ENCODE results near the gene HOXD4. TPM values are rescaled to one million over a fixed set of nuclear protein-coding genes. Genes with fewer than 3 reads are reported as not detected.
A peak's percentile ranks its signal among the peaks of the same experiment; 100 is the strongest.

HOXD4 gene
- 0.22 and 1.4 TPM in 2 replicates for total RNA-seq

DNA sequence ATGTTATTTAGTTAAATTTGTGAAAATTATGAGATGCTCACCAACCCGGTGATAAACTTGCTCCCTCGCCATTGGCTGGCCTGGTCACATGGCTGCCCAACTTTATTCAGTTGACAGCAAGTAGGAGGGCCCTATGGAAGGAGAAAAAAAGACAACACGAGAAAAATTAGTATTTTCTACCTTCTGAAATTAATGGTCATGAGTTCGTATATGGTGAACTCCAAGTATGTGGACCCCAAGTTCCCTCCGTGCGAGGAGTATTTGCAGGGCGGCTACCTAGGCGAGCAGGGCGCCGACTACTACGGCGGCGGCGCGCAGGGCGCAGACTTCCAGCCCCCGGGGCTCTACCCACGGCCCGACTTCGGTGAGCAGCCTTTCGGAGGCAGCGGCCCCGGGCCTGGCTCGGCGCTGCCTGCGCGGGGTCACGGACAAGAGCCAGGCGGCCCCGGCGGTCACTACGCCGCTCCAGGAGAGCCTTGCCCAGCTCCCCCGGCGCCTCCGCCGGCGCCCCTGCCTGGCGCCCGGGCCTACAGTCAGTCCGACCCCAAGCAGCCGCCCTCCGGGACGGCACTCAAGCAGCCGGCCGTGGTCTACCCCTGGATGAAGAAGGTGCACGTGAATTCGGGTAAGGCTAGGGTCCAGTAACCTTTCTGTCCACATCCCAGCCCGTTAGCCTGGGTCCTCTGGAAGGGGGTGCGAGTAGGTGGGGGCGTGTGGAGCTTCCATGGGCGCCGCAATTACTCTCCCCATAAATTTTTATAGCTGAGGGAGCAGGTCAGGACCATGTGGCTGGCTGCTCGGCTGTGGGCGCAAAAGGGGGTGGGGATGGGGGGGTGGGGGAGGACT is at the start of gene HOXD4:
HOXD4 (plus strand) TSS at position 109 of the 846 bp plus-strand sequence; CDS start at position 193, 84 bp downstream.

DNA sequence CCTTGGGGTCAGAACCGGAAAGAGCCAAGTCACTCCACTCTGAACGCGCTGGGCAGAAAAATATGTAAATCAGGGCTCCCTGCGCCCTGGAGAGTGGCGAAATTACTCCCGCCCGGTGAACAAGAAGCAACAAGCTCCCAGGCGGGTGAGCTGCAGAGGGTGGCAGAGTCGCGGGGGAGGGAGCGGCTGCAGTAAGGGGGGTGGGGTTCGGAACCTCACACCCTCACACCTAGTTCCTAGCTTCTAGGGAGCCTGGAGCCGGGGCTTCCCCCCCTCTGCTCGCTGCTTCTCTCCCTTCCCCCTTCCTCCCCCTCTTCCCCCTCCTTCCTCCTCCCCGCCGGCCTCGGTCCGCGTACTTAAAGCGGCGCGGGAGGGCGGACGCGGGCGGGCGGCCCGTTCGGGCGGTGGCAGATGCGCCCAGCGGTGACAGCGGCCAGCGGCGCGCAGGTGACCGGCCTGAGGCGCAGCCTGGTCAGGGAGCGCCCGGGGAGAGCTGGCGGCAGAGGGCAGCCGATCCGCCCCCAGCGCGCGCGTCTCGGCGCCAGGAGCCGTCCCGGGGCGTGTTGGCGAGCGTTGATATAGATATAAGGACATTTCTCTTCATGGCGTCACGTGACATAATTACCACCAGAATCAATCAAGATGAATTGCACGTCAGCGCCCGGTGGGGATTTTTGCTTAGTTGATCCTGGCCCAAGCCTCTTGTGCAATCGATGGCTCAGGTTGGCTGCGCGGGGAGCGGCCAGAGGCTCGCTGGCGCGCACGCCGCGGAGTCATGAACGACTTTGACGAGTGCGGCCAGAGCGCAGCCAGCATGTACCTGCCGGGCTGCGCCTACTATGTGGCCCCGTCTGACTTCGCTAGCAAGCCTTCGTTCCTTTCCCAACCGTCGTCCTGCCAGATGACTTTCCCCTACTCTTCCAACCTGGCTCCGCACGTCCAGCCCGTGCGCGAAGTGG is 44.5 kb upstream of the HOXD4 start, which contains the start of gene HOXD11:
HOXD11 (plus strand) TSS at position 700 of the 959 bp plus-strand sequence; CDS start at position 776, 76 bp downstream.

DNA sequence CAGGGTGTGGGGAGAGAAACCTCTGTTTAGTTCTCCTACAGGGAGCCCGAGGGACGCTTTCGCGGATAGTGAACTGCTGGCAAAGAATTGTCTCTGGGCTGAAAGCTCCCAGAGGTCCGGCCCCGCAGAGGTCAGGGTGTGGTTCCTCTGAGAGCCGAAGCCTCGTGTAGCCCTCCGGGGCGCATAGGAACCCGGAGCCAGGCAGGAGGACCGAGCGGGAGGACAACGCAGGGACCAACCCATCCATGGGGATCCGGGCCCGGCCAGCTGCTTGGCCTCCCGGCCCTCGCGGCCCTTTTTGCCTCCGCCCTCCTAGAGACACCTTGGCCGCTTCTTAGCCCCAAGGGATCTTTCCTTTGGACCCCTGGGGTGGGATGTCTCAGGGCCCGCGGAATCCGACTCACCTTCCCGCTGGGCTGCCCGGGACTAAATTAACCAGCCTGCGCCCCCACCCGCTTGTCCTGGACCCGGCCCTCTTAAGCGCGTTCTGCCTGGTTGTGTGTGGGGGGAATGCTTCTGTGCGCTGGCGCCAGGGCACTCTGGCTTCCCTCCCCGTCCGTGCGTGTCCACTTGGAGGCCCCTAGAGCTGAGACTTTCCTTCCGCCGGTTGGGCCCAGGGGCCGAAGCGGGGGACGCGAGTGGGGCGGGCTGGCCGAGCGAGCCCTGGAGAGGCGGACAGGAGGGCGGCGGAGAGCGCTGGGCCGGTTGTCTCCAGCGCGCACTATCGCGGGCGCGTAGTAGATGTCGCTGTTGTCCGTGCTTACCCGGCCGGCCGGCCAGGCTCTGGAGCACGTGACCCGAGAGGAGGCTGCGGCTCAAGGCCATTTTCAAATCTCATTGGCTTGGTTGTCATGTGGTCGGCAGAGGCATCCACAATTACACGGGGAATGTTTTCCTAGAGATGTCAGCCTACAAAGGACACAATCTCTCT is 35.2 kb upstream of the HOXD4 start, which contains the start of gene HOXD10:
HOXD10 (plus strand) TSS at position 896 of the 931 bp plus-strand sequence. CDS start 56 bp downstream, outside the sequence.

DNA sequence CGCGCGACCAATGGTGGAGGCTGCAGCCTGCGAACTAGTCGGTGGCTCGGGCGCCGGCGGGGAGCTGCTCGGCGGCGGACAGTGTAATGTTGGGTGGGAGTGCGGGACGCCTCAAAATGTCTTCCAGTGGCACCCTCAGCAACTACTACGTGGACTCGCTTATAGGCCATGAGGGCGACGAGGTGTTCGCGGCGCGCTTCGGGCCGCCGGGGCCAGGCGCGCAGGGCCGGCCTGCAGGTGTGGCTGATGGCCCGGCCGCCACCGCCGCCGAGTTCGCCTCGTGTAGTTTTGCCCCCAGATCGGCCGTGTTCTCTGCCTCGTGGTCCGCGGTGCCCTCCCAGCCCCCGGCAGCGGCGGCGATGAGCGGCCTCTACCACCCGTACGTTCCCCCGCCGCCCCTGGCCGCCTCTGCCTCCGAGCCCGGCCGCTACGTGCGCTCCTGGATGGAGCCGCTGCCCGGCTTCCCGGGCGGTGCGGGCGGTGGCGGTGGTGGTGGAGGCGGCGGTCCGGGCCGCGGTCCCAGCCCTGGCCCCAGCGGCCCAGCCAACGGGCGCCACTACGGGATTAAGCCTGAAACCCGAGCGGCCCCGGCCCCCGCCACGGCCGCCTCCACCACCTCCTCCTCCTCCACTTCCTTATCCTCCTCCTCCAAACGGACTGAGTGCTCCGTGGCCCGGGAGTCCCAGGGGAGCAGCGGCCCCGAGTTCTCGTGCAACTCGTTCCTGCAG is 28.5 kb upstream of the HOXD4 start, which contains the start of gene HOXD9:
HOXD9 (plus strand) TSS at position 37 of the 728 bp plus-strand sequence; CDS start at position 87, 50 bp downstream.

DNA sequence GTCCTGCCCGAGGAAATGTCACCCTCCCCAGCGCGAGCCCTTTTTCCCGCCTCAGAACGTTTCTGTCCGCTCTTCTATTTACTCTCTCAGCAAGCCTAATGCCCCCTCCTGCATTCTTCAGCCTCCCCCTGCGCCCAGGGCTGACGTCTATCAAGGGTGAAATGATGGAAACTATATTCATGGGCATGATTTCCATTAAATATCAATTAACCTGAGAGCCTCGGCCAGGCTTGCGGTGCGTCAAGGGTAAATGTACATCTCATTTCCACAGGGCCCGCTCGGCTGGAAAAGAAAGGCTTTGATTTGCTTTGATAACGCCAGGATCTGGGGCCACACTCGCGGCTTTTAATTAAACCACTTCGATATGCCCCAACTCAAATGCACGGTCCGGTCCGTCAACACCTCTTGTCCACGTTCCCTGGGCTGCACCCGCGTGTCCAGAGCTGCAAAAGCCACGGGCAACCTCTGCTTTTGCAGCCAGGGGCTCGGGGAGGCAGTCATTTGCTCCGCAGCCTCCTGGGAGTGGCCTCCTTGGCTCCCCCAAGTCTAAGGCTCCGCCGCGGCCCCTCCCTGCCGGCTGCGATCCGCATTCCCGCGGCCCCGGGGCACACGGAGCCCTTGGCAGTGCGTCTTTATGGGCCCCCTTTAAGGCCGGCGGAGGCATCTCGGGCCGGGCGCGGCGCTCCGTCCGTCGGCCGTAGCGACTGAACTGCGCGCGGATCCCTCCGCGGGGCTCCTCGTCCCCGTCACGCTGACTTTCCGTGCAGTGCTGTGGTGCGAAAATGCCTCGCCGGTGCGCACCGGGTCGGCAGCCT is 22.2 kb upstream of the HOXD4 start, which contains the start of gene HOXD8:
HOXD8 (plus strand) TSS at position 724 of the 815 bp plus-strand sequence. CDS start 662 bp downstream, outside the sequence.

DNA sequence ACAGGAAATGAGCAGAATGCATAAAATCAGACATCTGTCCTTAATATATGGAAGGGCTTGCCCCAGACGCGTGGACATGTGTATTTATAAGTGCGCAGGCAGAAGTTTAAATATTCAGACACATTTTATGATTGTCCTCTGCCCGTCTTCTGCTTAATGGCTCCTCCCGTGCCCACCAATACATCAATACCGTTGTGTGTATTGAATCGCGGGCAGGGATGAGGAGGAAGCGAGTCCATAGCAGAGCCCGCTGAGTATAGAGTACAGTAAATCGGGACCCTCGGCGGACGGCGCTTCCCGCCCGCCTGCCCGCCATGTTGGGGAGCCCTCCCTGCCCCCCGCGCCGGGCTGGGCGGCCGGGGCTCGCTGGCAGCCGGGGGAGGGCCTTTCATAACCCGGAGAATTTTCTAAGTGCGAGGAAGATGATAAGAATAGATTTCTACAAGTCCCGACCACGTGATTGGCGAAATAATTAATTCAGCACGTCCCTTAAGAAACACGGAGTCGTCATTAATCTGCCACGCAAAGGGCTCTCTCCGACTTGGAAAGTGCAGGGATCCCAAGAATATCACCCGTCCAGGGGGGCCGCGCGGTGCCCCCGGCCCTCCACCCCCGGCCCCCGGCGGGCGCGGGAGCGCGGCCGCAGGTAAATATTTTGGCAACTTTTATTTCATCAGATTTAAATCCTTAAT is 5.6 kb downstream of the HOXD4 start, which contains the start of gene HOXD3:
HOXD3 (plus strand) TSS at position 501 of the 692 bp plus-strand sequence. CDS start 11,808 bp downstream, outside the sequence.

DNA sequence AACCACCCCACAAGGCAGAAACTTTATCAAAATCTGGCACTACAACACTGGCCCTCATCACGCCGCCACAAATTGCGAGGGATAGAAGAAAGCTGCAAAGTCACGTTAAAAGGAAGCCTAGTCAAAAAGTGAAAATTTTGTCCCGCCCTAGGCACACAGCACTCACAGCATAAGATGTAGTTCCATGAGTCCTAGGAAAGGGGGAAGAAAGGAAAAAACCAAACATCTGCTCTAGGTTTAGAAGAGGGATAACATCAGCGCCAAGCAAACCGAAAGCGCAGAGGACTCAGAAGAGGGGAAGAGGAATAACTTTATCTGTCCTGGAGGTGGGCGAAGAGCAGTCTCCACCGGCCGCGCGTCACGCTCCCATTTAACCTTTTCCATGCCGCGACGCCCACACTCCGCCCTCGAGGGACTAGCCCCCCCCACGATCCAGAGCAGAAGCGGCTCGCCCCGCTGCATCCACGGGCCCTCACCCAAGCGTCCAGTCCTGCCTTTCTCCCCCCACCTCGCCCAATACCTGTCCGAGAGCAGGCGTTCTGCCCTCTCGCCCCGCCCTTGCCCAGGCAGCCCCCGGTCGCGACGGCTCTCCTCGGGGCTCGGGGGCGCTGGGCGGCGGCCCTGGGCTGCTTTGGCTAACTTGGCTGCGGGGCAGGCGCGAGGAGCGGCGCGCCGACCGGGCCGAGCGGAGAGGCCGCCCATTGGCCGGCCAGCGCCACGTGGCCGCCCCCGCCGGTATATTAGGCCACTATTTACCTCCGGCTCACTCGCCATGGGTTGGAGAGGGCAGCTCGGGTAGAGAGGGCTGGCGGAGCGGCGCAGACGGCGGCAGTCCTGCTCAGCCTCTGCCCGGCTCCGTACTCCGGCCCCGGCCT is 36.8 kb downstream of the HOXD4 start, which contains the start of gene HOXD1:
HOXD1 (plus strand) TSS at position 770 of the 875 bp plus-strand sequence. CDS start 134 bp downstream, outside the sequence.

Small RNAs within 50 kb of the gene (small RNA-seq; reads per million reads assigned to genes)
- 1,024 reads per million, percentile 99 among the genes with 10 or more reads in this experiment for gene MIR10B (ENCODE audit: low replicate concordance)

Other genes starting within 250 kb of the HOXD4 start
- gene LNPK, start 149.3 kb upstream of the HOXD4 start, total RNA-seq = 8.1 and 50.4 TPM in 2 replicates
- gene EVX2, start 67.6 kb upstream of the HOXD4 start, total RNA-seq = not detected in 2 replicates
- not detected in 2 replicates for gene HOXD13, start 58.8 kb upstream of the HOXD4 start, total RNA-seq
- 0.22 TPM in 1 of 2 replicates, not detected in the other for gene HOXD12, start 51.8 kb upstream of the HOXD4 start, total RNA-seq
- 0.22 and 5.4 TPM in 2 replicates for gene HOXD11, start 44.3 kb upstream of the HOXD4 start, total RNA-seq
- gene HOXD10, start 34.8 kb upstream of the HOXD4 start, total RNA-seq = 0.66 and 6.3 TPM in 2 replicates
- 1.7 TPM in 1 of 2 replicates, not detected in the other for gene HOXD9, start 28.8 kb upstream of the HOXD4 start, total RNA-seq
- 6.3 TPM in 1 of 2 replicates, not detected in the other for gene HOXD8, start 21.8 kb upstream of the HOXD4 start, total RNA-seq
- 2.6 TPM in 1 of 2 replicates, not detected in the other for gene HOXD3, start 5.8 kb downstream of the HOXD4 start, total RNA-seq
- 0.14 TPM in 1 of 2 replicates, not detected in the other for gene HOXD1, start 37.1 kb downstream of the HOXD4 start, total RNA-seq
- gene MTX2, start 117.9 kb downstream of the HOXD4 start, total RNA-seq = 13.1 and 22.8 TPM in 2 replicates